GM12892 (cell line): ENCODE measurements around the gene USP47.

Experiments used
- DNase-seq: peaks from one replicate; pipeline ENCODE4 v3.0.0; 2011; ENCODE audit not compliant: insufficient read length
- FAIRE-seq: peaks from 2 replicates; lab custom pipeline; 2011; peaks lifted over from hg19 to GRCh38; lab: Jason Lieb, UNC
- POLR2A ChIP-seq: IDR thresholded peaks from 2 replicates; pipeline ENCODE4 v1.6.1; 2011; ENCODE audit warnings: low read depth, low read length, control low read depth
- POLR2AphosphoS5 ChIP-seq: IDR thresholded peaks from 2 replicates; pipeline ENCODE4 v1.6.1; 2011; ENCODE audit warnings: low read depth, low read length, control low read depth
- TAF1 ChIP-seq: IDR thresholded peaks from 2 replicates; pipeline ENCODE4 v1.6.1; 2011; ENCODE audit warnings: low read depth, mild to moderate bottlenecking, control low read depth, low read length, borderline replicate concordance

The USP47 gene

GRCh38 chr11:11949482-11949881 lies 107.7 kb downstream of the USP47 start:
- no peak for TF ChIP-seq POLR2AphosphoS5
- no peak for TF ChIP-seq POLR2A
- TF ChIP-seq TAF1: no peak
- DNase-seq (no peak), FAIRE-seq (no peak)

- TF ChIP-seq POLR2AphosphoS5 (no peak), POLR2A (no peak), TAF1 (no peak)
- DNase-seq (no peak), FAIRE-seq (peak; percentile 54)
Measured at GRCh38 chr11:11952036-11952435, 110.3 kb downstream of the USP47 start.

GRCh38 chr11:11956006-11956405 lies 114.2 kb downstream of the USP47 start:
- TF ChIP-seq POLR2A: no peak
- no peak for TF ChIP-seq POLR2AphosphoS5
- no peak for TF ChIP-seq TAF1
- no peak for DNase-seq
- no peak for FAIRE-seq

- FAIRE-seq (no peak), DNase-seq (no peak)
- TF ChIP-seq TAF1: no peak
- no peak for TF ChIP-seq POLR2AphosphoS5
- no peak for TF ChIP-seq POLR2A
Measured at GRCh38 chr11:11958403-11959231, 116.8 kb downstream of the USP47 start.

- no peak for FAIRE-seq
- TF ChIP-seq TAF1: no peak
Measured at GRCh38 chr11:11959601-11960000, 117.8 kb downstream of the USP47 start.

GRCh38 chr11:11960687-11961086 lies 118.9 kb downstream of the USP47 start:
- TF ChIP-seq POLR2AphosphoS5 (no peak), POLR2A (no peak), TAF1 (no peak)
- FAIRE-seq: peak; percentile 51

More at GRCh38 chr11:11959601-11960000, 117.8 kb downstream of the USP47 start:
- no peak for DNase-seq

GRCh38 chr11:11961399-11962028 lies 119.7 kb downstream of the USP47 start:
- TF ChIP-seq POLR2A: no peak
- no peak for TF ChIP-seq TAF1
- TF ChIP-seq POLR2AphosphoS5: no peak
- FAIRE-seq (peak; percentile 46), DNase-seq (no peak)

More at GRCh38 chr11:11960687-11961086, 118.9 kb downstream of the USP47 start:
- DNase-seq: no peak

GRCh38 chr11:11963067-11963466 lies 121.3 kb downstream of the USP47 start:
- no peak for DNase-seq
- FAIRE-seq: no peak
- TF ChIP-seq POLR2AphosphoS5 (no peak), TAF1 (no peak), POLR2A (no peak)

- DNase-seq (no peak), FAIRE-seq (no peak)
- TF ChIP-seq TAF1 (no peak), POLR2A (no peak), POLR2AphosphoS5 (no peak)
Measured at GRCh38 chr11:11963842-11964773, 122.3 kb downstream of the USP47 start.

- DNase-seq: no peak
- FAIRE-seq: no peak
- no peak for TF ChIP-seq POLR2A
- no peak for TF ChIP-seq POLR2AphosphoS5
- TF ChIP-seq TAF1: no peak
Measured at GRCh38 chr11:11964774-11965150, 123.0 kb downstream of the USP47 start.

- TF ChIP-seq POLR2AphosphoS5 (no peak), TAF1 (no peak), POLR2A (no peak)
- no peak for DNase-seq
- FAIRE-seq: no peak
Measured at GRCh38 chr11:11965192-11965591, 123.4 kb downstream of the USP47 start.
